Urinary bladder (tissue), 4 donors: Measurements from ENCODE around the gene CES4A. TPM values are rescaled to one million over a fixed set of nuclear protein-coding genes. Genes with fewer than 3 reads are reported as not detected.

Experiments used
- DNase-seq: peaks from one replicate; pipeline ENCODE4 v3.0.0-alpha.2; 2015; ENCODE audit errors: extremely low spot score
- H3K27ac ChIP-seq: one replicate; pipeline ENCODE4 v1.5.1; 2013; ENCODE audit warnings: low read depth, mild to moderate bottlenecking, moderate library complexity
- H3K36me3 ChIP-seq: one replicate; pipeline ENCODE4 v1.6.1; 2013; ENCODE audit warnings: mild to moderate bottlenecking, moderate library complexity; ENCODE audit not compliant: insufficient read depth
- H3K4me1 ChIP-seq: one replicate; pipeline ENCODE4 v1.6.1; 2013; ENCODE audit warnings: mild to moderate bottlenecking, moderate library complexity; ENCODE audit not compliant: insufficient read depth
- H3K4me3 ChIP-seq: one replicate; pipeline ENCODE4 v1.5.1; 2013; ENCODE audit warnings: low read depth, low read length
- WGBS: extraction: QIAGEN DNeasy Blood & Tissue Kit; methylation state at CpG from one replicate; pipeline ENCODE4 v1.1.7; 2013; 5-methylcytosine and 5-hydroxymethylcytosine counted together
- polyA plus RNA-seq: library from polyadenylated mRNA; stranded (reverse); fragments of 200-250 nt; gene quantifications from one replicate; pipeline ENCODE4 v1.2.3, GENCODE V29; 2013
- small RNA-seq: library from RNA; depleted of rRNA; stranded (forward); fragments of <200 nt; gene quantifications from one replicate; pipeline ENCODE3, GENCODE V24; 2014
- total RNA-seq: library from RNA; depleted of rRNA; stranded (reverse); fragments of >200 nt; gene quantifications from one replicate; pipeline ENCODE4 v1.2.3, GENCODE V29; 2014
- donor health status: healthy with polysubstance abuse.
- donor health status: healthy.

The CES4A gene
- total and polyA plus RNA-seq, 2 donors = 4.0 to 4.9 TPM

DNA sequence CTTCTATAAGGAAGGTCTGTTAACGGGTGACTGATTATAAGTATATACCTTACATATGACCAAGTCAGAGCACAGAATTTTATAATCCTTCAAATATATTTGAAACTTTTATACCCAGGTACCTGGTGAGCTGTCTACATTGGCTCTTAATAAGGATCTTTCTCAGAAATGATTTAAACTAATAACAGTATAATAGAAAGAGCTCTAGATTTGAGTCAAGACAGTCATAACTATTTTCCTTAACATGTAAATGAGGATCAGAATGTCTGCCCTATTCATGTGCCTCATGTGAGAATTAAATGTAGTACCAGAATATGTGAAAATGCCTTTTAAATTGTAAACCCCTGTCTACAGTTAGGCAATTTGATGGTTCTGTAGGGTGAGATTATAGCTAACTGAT, 55.0 kb downstream of the CES4A start:
- Histone ChIP-seq H3K4me3 (no peak overlapping the region), H3K4me1 (no peaks in the 10 kb centered on the region), H3K27ac (no peak overlapping the region), H3K36me3 (no peaks in the 10 kb centered on the region)
- no peak for DNase-seq
- 97% methylated on average over 1 of the region's 1 CpG for WGBS

DNA sequence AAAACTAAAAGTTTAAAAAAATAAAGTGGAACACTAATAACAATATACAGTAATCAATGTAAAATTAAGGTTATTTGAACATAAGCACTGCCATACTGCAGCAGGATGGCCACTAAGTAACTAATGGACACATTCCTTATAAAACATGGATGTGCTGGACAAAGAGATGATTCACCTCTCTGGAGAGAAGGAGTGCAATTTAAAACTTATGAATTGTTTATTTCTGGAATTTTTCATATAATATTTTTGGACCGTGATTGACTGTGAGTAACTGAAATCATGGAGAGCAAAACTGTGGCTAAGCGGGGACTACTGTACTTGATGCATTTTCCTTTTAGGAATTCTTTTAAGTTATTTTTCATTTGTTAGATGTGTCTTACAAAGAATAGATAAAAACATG, 62.4 kb downstream of the CES4A start:
- no peak overlapping the region for H3K4me3 ChIP-seq
- DNase-seq = no peak
- H3K4me1 ChIP-seq = no peaks in the 10 kb centered on the region
- no peaks in the 10 kb centered on the region for H3K36me3 ChIP-seq
- 86% methylated on average over 2 of the region's 2 CpGs for WGBS
- no peak overlapping the region for H3K27ac ChIP-seq

DNA sequence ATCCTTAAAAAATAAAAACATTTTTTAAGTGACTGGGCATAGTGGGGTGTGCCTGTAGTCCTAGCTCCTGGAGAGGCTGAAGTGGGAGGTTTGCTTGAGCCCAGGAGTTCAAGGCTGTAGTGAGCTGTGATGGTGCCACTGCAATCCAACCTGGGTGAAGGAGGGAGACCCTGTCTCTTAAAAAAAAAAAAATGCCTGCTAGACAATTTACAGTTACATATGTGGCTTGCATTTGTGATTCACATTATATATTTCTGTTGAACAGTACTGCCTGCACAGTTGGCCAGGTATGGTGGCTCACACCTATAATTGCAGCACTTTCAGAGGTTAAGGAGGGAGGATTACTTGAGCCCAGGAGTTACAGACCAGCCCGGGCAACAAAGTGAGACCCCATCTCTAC, 64.0 kb downstream of the CES4A start:
- DNase-seq = no peak

DNA sequence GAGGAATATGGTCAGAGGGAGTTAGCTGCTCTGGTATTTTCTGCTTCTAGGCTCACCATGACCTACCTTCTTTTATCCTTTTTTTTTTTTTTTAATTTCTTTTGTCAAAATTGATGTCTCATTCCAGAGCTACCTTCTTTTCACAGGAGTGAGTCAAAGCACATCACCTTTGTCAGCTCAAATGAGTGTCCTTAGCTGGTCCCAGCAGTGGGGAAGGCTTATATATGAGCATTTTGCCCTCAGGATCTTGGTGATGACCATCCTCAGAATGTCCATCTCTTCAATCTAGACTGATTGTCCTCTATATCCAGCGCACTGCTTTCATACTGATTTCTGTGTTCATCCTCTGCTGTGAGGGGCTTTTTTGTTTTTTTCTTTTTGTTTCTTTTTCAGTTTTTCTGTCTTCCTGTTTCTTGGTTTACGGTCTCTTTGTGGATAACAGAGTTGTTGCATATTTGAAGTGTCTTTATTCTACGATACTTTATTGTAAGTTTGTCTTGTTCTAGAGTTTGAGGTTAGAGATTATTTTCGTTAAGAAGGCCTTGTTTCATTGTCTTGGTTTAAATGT, 65.5 kb downstream of the CES4A start:
- H3K36me3 ChIP-seq = no peaks in the 10 kb centered on the region
- no peaks in the 10 kb centered on the region for H3K4me1 ChIP-seq
- 89% methylated on average over 4 of the region's 4 CpGs for WGBS
- H3K27ac ChIP-seq = no peak overlapping the region
- H3K4me3 ChIP-seq = no peak overlapping the region
- DNase-seq = no peak

More for the DNA sequence above, 64.0 kb downstream of the CES4A start:
- H3K4me3 ChIP-seq = no peak overlapping the region
- no peaks in the 10 kb centered on the region for H3K4me1 ChIP-seq
- no peaks in the 10 kb centered on the region for H3K36me3 ChIP-seq
- H3K27ac ChIP-seq = no peak overlapping the region
- WGBS = 91% methylated on average over 1 of the region's 1 CpG

DNA sequence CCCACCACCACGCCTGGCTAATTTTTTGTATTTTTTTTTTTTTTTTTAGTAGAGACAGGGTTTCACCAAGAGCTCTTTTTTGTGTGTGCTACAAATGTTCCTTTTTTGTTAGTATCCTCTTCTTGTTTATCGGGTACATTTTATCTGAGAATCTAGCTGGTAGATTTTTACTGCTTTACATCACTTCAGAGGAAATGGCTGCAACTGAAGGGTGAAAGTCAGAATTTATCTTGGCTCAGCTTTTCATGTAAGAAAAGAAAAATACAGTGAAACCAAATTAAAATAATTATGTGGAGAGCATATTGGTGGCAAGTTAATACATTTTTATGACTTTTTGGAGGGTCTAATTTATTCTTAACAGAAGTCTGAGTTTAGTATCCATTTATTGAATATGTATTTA, 66.5 kb downstream of the CES4A start:
- Histone ChIP-seq H3K27ac (no peak overlapping the region), H3K36me3 (no peaks in the 10 kb centered on the region), H3K4me3 (no peak overlapping the region), H3K4me1 (no peaks in the 10 kb centered on the region)
- WGBS = 97% methylated on average over 2 of the region's 2 CpGs
- DNase-seq = no peak

DNA sequence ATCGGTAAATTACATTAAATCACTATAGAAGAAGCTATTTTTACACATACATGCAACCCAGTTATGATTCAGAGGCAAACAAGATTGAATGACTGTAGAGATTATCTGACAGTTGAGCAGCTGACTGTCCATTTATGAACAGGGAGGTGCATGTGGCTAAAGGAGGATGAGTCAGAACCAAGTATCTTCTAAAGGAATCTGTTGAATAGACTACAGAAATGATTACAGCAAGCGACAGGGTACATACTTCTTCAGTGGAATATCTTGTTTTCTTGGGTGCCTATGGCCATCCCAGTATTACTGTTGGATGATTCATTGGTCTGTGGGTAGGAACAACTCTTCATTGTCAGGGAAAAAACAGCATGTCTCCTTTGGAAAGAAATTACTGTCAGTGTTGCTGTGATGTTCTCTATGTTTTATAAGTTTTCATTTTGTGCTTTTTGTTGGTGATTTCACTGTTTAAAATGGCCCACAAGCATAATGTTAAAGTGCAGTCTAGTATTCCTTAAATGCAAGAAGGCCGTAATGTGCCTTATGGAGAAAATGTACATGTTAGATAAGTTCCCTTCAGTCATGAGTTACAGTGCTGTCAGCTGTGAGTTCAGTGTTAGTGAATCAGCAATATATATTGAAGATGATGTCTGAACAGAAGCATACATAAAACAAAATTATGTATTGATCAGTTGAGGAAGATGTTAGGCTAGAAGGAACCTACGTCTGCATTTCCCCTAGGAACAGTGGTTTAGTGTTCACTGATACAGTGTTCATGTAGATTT, 67.5 kb downstream of the CES4A start:
- Histone ChIP-seq H3K27ac (no peak overlapping the region), H3K4me3 (no peak overlapping the region), H3K4me1 (no peaks in the 10 kb centered on the region), H3K36me3 (no peaks in the 10 kb centered on the region)
- 85% methylated on average over 4 of the region's 4 CpGs for WGBS
- no peak for DNase-seq

Small RNAs within 50 kb of the gene (small RNA-seq; reads per million reads assigned to genes)
- gene RN7SL543P = not detected

Other genes with a start within 250 kb of the CES4A start
- gene DYNC1LI2, start 237.0 kb upstream of the CES4A start, total RNA-seq = 153 TPM
- gene DYNC1LI2, start 237.0 kb upstream of the CES4A start, polyA plus RNA-seq = 74.6 TPM
- gene TERB1, start 187.0 kb upstream of the CES4A start, total RNA-seq = not detected
- not detected for gene TERB1, start 187.0 kb upstream of the CES4A start, polyA plus RNA-seq
- gene NAE1, start 157.6 kb upstream of the CES4A start, total RNA-seq = 74.4 TPM
- gene NAE1, start 157.6 kb upstream of the CES4A start, polyA plus RNA-seq = 36.2 TPM
- not detected for gene CA7, start 144.2 kb upstream of the CES4A start, total RNA-seq
- not detected for gene CA7, start 144.2 kb upstream of the CES4A start, polyA plus RNA-seq
- 5.6 TPM for gene PDP2, start 108.1 kb upstream of the CES4A start, total RNA-seq
- 5.0 TPM for gene PDP2, start 108.1 kb upstream of the CES4A start, polyA plus RNA-seq
- gene CDH16, start 69.7 kb upstream of the CES4A start, total RNA-seq = not detected
- not detected for gene CDH16, start 69.7 kb upstream of the CES4A start, polyA plus RNA-seq
- gene RRAD, start 63.1 kb upstream of the CES4A start, total RNA-seq = 7.0 TPM
- gene RRAD, start 63.1 kb upstream of the CES4A start, polyA plus RNA-seq = 26.1 TPM
- gene CIAO2B, start 54.2 kb upstream of the CES4A start, total RNA-seq = 52.0 TPM
- gene CIAO2B, start 54.2 kb upstream of the CES4A start, polyA plus RNA-seq = 174 TPM
- 12.9 TPM for gene CES2, start 53.1 kb upstream of the CES4A start, total RNA-seq
- gene CES2, start 53.1 kb upstream of the CES4A start, polyA plus RNA-seq = 32.5 TPM
- gene CES3, start 27.3 kb upstream of the CES4A start, total RNA-seq = not detected
- 0.19 TPM for gene CES3, start 27.3 kb upstream of the CES4A start, polyA plus RNA-seq
- gene CBFB, start 40.6 kb downstream of the CES4A start, total RNA-seq = 62.5 TPM
- 19.3 TPM for gene CBFB, start 40.6 kb downstream of the CES4A start, polyA plus RNA-seq
- gene PHAF1, start 121.4 kb downstream of the CES4A start, total RNA-seq = 22.8 TPM
- 11.0 TPM for gene PHAF1, start 121.4 kb downstream of the CES4A start, polyA plus RNA-seq
- gene B3GNT9, start 162.4 kb downstream of the CES4A start, total RNA-seq = 22.4 TPM
- gene B3GNT9, start 162.4 kb downstream of the CES4A start, polyA plus RNA-seq = 26.4 TPM
- 7.3 TPM for gene TRADD, start 171.3 kb downstream of the CES4A start, total RNA-seq
- gene TRADD, start 171.3 kb downstream of the CES4A start, polyA plus RNA-seq = 38.1 TPM
- 4.7 TPM for gene FBXL8, start 171.4 kb downstream of the CES4A start, total RNA-seq
- gene FBXL8, start 171.4 kb downstream of the CES4A start, polyA plus RNA-seq = 20.4 TPM
- gene HSF4, start 176.2 kb downstream of the CES4A start, total RNA-seq = 4.5 TPM
- gene HSF4, start 176.2 kb downstream of the CES4A start, polyA plus RNA-seq = 75.2 TPM
- 5.3 TPM for gene NOL3, start 181.9 kb downstream of the CES4A start, total RNA-seq
- 66.6 TPM for gene NOL3, start 181.9 kb downstream of the CES4A start, polyA plus RNA-seq
- gene MATCAP1, start 195.4 kb downstream of the CES4A start, total RNA-seq = 11.4 TPM
- gene MATCAP1, start 195.4 kb downstream of the CES4A start, polyA plus RNA-seq = 20.9 TPM
- gene EXOC3L1, start 201.5 kb downstream of the CES4A start, total RNA-seq = 3.4 TPM
- gene EXOC3L1, start 201.5 kb downstream of the CES4A start, polyA plus RNA-seq = 3.7 TPM
- gene E2F4, start 203.6 kb downstream of the CES4A start, total RNA-seq = 28.0 TPM
- 65.0 TPM for gene E2F4, start 203.6 kb downstream of the CES4A start, polyA plus RNA-seq
- gene ELMO3, start 210.5 kb downstream of the CES4A start, total RNA-seq = 2.7 TPM
- 6.4 TPM for gene ELMO3, start 210.5 kb downstream of the CES4A start, polyA plus RNA-seq
- 12.6 TPM for gene TMEM208, start 238.5 kb downstream of the CES4A start, total RNA-seq
- gene TMEM208, start 238.5 kb downstream of the CES4A start, polyA plus RNA-seq = 54.4 TPM